GM21367 (cell line): Measurements from ENCODE around the gene KATNIP.
A peak's percentile ranks its signal among the peaks of the same experiment; 100 is the strongest.

Experiments used
- ATAC-seq: cut with Tn5 transposase; IDR thresholded peaks from one replicate; pipeline ENCODE4 v1.9.1; 2021; ENCODE audit not compliant: unreplicated experiment

Gene KATNIP

GRCh38 chr16:27549746-27550581, at the start of gene KATNIP, which contains the start of gene GTF3C1:
TSS of gene KATNIP (plus strand) at chr16:27550144. CDS start at chr16:27550171, 27 bp downstream.
TSS of gene GTF3C1 (minus strand) at chr16:27549913. CDS start at chr16:27549890, 23 bp downstream.
- peak; percentile 92 for ATAC-seq

GRCh38 chr16:27500801-27501200, 49.1 kb upstream of the KATNIP start:
- ATAC-seq: no peak

- no peak for ATAC-seq
Observed at GRCh38 chr16:27503662-27504061, 46.3 kb upstream of the KATNIP start.

GRCh38 chr16:27505297-27506236, 44.4 kb upstream of the KATNIP start:
- ATAC-seq: no peak

GRCh38 chr16:27506771-27507170, 43.2 kb upstream of the KATNIP start:
- no peak for ATAC-seq

- ATAC-seq: no peak
Observed at GRCh38 chr16:27508476-27508875, 41.5 kb upstream of the KATNIP start.

- ATAC-seq: no peak
Observed at GRCh38 chr16:27511657-27512448, 38.1 kb upstream of the KATNIP start.

GRCh38 chr16:27514806-27515205, 35.1 kb upstream of the KATNIP start:
- ATAC-seq: no peak

- no peak for ATAC-seq
Observed at GRCh38 chr16:27515874-27516353, 34.0 kb upstream of the KATNIP start.

GRCh38 chr16:27516365-27516764, 33.6 kb upstream of the KATNIP start:
- ATAC-seq: no peak

GRCh38 chr16:27517664-27518063, 32.3 kb upstream of the KATNIP start:
- no peak for ATAC-seq

GRCh38 chr16:27518226-27518625, 31.7 kb upstream of the KATNIP start:
- no peak for ATAC-seq

- no peak for ATAC-seq
Observed at GRCh38 chr16:27520982-27521673, 28.8 kb upstream of the KATNIP start.

GRCh38 chr16:27522173-27522707, 27.7 kb upstream of the KATNIP start:
- ATAC-seq: no peak

GRCh38 chr16:27526180-27526579, 23.8 kb upstream of the KATNIP start:
- ATAC-seq: no peak

GRCh38 chr16:27528294-27528693, 21.6 kb upstream of the KATNIP start:
- no peak for ATAC-seq

- ATAC-seq: no peak
Observed at GRCh38 chr16:27529962-27530361, 20.0 kb upstream of the KATNIP start.

- ATAC-seq: no peak
Observed at GRCh38 chr16:27531186-27531585, 18.8 kb upstream of the KATNIP start.

GRCh38 chr16:27531826-27532800, 17.8 kb upstream of the KATNIP start:
- ATAC-seq: no peak
